Activated naive CD8-positive, alpha-beta T cell treated with anti-CD3 and anti-CD28 coated beads, Interleukin-2, amount 50 U/mL, for 16 hours (primary cell): Measurements from ENCODE around the gene NBEA.
"Not testable (repeated sequence)": the region's sequence is repeated elsewhere in the genome, so short reads cannot be mapped to it uniquely, and the experiment has no call there.

ENCODE experiments used
- DNase-seq: peaks from one replicate; pipeline ENCODE4 v3.0.0-alpha.2; 2020; ENCODE audit warnings: low read depth, low spot score

Gene NBEA

GRCh38 chr13:34941835-34942731 lies at the start of gene NBEA:
Gene NBEA, plus strand, starts transcription at chr13:34942270. Its CDS starts 551 bp downstream, at chr13:34942821.
- DNase-seq = peak; percentile 59

GRCh38 chr13:34894756-34895155 lies 47.3 kb upstream of the NBEA start:
- no peak for DNase-seq

GRCh38 chr13:34897220-34897619 lies 44.9 kb upstream of the NBEA start:
- DNase-seq = no peak

GRCh38 chr13:34899888-34900287 lies 42.2 kb upstream of the NBEA start:
- no peak for DNase-seq

GRCh38 chr13:34900288-34900739 lies 41.8 kb upstream of the NBEA start:
- no peak for DNase-seq

GRCh38 chr13:34901572-34901971 lies 40.5 kb upstream of the NBEA start:
- DNase-seq = no peak

GRCh38 chr13:34911159-34911558 lies 30.9 kb upstream of the NBEA start:
- DNase-seq = no peak

GRCh38 chr13:34913040-34913439 lies 29.0 kb upstream of the NBEA start:
- no peak for DNase-seq

- no peak for DNase-seq
These were observed 27.7 kb upstream of the NBEA start for GRCh38 chr13:34914416-34914815.

- DNase-seq = no peak
These were observed 15.6 kb upstream of the NBEA start for GRCh38 chr13:34926508-34926907.

- DNase-seq = not testable (repeated sequence)
These were observed 13.4 kb upstream of the NBEA start for GRCh38 chr13:34928676-34929075.

- no peak for DNase-seq
These were observed 10.5 kb upstream of the NBEA start for GRCh38 chr13:34931572-34931971.

GRCh38 chr13:34933349-34933748 lies 8.7 kb upstream of the NBEA start:
- DNase-seq = no peak

- no peak for DNase-seq
These were observed 8.3 kb upstream of the NBEA start for GRCh38 chr13:34933786-34934185.

- no peak for DNase-seq
These were observed 6.2 kb upstream of the NBEA start for GRCh38 chr13:34935841-34936240.

GRCh38 chr13:34939771-34940170 lies 2.3 kb upstream of the NBEA start:
- DNase-seq = no peak

- DNase-seq = no peak
These were observed 635 bp upstream of the NBEA start for GRCh38 chr13:34941436-34941834.

GRCh38 chr13:34942732-34943435 lies 814 bp downstream of the NBEA start:
- no peak for DNase-seq

- DNase-seq = no peak
These were observed 1.6 kb downstream of the NBEA start for GRCh38 chr13:34943436-34944273.

- DNase-seq = no peak
These were observed 2.2 kb downstream of the NBEA start for GRCh38 chr13:34944274-34944634.

GRCh38 chr13:34944751-34945150 lies 2.7 kb downstream of the NBEA start:
- DNase-seq = no peak

- no peak for DNase-seq
These were observed 9.5 kb downstream of the NBEA start for GRCh38 chr13:34951528-34951927.
